Measurements from ENCODE around the gene CBX4.

- TF ChIP-seq CTCF (IDR thresholded peaks at IDR 0.05): no peak
- TF ChIP-seq POLR2A (IDR thresholded peaks at IDR 0.05): no peak
Measured at GRCh38 chr17:79803997-79804855, 35.0 kb downstream of the CBX4 start.
